Activated T-helper 1 cell treated with Interleukin-2 at 50 U/mL for 16 hours (primary cell): ENCODE data around the gene RPL3.

Experiments
- DNase-seq: peaks from one replicate; pipeline ENCODE4 v3.0.0-alpha.2; 2020; ENCODE audit warnings: low read depth

Gene RPL3

DNA sequence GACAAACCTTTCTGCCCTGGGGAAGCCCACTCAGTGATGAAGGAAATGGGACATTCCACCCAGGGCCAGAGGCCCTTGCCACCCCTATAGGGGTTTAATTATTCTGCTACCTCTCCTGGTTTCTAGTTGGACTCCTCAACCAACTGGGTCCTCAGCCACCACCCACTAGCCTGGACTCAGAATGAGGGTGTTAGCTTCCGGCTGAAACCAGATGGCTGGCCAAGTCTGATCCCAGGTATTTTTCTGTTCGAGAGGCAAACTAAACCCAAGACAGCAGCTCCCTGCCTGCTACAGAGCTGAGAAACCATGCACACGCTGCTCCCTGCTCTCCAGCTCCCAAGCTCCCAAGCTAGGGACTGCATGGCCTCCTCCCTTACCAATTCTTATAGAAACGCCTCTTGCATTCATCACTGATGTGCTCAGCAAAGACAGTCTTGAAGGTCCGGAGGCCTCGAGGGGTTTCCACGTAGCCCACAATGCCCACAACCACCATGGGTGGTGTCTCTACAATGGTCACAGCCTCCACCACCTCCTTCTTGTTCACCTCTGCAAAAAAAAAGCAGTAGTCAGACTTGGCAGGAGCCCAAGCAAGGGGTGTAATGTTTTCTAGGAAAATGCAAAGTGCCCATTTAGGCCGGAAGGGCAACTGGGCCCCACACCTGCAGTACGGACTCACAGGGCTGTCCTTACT lies 2.2 kb downstream of the RPL3 start:
- no peak for DNase-seq

- DNase-seq = peak; percentile 60
Measured at GRCh38 chr22:39316440-39317083, 2.9 kb downstream of the RPL3 start.

DNA sequence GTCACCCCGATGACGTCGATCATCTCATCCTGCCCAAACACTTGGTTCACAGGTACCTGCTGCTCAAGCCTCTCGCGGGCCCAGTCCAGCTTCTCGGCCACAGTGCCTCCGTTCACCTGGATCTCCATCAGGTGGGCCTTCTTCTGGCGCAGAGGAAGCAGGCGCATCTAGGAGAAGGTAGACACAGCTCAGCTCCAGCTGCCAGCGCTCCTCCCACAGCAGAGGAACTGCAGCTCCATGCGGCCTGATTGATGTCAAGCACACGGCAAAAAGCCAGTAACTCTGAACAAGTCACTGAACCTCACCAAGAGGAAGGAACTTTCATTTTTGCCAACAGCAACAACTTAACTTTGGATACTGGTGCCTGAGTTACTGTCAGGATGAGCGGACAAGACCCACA lies 4.0 kb downstream of the RPL3 start:
- no peak for DNase-seq

DNA sequence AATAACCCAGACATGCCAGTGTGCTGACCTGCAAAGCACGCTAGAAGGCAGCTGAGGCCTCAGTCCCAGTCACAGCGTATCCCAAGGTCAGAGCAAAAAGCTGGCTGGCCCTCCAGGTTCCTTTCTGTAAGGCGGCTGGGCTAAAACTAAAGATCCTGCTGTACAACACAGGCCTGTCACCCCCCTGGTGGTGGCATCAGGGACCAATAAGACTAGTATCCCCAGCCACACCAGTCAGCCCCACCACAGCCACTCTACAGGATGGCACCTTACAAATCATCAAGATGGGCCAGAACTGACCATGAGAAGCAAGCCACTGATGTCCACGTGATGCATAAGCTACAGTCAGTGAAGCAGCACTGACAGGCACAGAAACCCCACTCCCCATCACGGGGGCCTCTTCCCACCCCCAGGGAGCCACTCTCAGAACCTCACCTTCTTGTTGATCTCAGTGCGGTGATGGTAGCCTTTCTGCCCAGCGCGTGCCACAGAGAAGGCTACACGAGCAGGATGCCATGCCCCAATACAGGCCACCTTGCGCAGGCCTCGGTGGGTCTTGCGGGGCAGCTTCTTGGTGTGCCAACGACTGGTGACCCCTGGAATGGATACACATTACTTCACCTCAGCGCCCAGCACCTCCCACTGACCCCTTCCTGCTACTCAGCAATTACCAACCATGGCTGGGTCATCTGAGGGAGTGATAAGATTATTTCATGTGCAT lies 5.0 kb downstream of the RPL3 start:
- DNase-seq = no peak

DNA sequence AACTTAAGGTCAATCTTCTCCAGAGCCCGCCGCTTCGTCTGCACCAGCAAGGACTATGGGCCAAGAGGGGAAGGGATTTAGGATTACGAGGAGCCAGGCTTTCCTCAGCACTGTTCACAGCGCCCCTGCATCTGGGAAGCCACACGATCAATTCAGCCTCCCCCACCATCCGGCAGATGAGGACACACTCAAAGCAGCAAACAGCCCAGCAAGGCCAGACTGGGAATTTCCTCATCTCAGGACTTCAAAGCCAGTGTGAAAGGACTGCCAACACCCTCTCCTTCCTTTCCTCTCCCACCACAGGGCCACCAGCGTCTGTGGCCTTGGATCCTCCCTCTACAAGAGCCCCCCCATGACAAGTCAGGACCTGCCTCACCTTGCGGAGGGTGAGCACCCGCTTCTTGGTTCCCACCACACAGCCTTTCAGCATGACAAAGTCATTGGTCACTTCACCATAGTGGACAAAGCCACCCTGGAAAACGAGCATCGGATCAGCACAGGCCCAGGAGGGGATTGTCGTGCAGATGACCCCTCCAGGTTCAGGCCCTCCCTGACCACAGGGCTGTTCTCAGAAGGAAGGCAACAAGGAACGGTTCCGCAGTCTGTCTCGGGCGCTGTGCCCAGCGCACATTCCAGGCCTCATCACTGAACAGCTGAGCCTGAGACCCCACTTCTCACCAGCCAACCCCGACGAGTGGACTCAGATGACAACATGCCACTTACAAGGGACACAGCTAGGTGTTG lies 6.0 kb downstream of the RPL3 start:
- DNase-seq = no peak

DNA sequence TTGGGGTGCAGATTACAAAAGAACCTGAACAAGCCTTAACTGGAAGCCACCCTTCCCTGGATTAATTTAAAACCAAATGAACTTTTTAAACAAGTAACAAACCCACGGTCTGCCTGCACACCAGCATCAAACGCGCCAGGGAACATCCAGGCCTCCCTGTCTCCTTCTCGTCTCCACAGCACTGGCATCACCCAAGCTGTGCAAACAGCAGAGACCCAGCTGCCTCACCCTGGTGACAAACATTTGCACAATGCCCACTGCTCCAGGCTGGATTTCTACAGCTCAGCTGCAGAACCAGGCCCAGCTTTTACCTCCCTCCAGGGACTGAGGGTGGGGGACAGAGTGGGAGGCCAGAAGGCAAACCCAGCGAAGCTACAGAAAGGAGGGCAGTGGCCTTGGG lies 7.0 kb downstream of the RPL3 start:
- DNase-seq = no peak

GRCh38 chr22:39311592-39312400 lies 7.6 kb downstream of the RPL3 start:
- no peak for DNase-seq

DNA sequence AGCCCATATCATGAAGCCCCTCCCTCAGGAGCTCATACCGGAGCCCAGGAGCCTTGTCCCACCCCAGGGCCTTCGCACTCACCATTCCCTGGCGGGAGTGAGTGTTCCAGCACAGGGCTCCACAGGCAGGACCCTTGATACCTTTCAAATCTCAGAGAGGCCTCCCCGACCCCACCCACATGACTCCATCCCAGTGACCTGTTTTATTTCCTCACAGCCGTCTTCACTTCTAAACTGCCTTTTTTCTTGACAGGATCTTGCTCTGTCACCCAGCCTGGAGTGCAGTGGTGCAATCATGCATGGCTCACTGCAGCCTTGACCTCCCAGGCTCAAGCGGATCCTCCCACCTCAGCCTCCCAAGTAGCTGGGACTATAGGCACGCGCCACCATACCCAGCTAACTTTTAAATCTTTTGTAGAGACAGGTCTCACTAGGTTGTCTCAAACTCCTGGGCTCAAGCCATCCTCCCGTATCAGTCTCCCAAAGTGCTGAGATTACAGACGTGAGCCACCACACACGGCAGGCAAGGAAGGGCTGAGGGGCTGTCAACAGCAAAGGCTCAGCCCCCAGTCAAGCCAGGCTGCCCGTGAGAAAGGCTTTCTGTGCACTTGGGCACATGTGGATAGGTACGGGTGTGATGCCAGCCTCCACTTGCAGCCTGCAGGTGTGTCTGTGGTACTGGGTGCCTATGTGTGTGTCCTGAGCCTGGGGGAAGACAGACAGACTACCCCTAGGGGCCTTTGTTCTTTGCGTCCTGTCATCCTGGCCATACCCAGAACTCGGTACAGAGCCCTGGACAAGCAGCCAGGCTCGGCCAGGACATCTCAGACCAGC lies 9.3 kb downstream of the RPL3 start:
- no peak for DNase-seq

GRCh38 chr22:39309364-39309861 lies 10.0 kb downstream of the RPL3 start:
- no peak for DNase-seq

- DNase-seq = no peak
Measured at GRCh38 chr22:39308614-39309363, 10.6 kb downstream of the RPL3 start.

GRCh38 chr22:39306456-39307361 lies 12.7 kb downstream of the RPL3 start:
- peak; percentile 39 for DNase-seq

- DNase-seq = no peak
Measured at GRCh38 chr22:39303892-39304671, 15.3 kb downstream of the RPL3 start.

GRCh38 chr22:39303358-39303757 lies 16.1 kb downstream of the RPL3 start:
- no peak for DNase-seq

- no peak for DNase-seq
Measured at GRCh38 chr22:39302431-39302960, 16.9 kb downstream of the RPL3 start.

- no peak for DNase-seq
Measured at GRCh38 chr22:39301926-39302325, 17.5 kb downstream of the RPL3 start.

GRCh38 chr22:39301108-39301507 lies 18.3 kb downstream of the RPL3 start:
- DNase-seq = no peak

DNA sequence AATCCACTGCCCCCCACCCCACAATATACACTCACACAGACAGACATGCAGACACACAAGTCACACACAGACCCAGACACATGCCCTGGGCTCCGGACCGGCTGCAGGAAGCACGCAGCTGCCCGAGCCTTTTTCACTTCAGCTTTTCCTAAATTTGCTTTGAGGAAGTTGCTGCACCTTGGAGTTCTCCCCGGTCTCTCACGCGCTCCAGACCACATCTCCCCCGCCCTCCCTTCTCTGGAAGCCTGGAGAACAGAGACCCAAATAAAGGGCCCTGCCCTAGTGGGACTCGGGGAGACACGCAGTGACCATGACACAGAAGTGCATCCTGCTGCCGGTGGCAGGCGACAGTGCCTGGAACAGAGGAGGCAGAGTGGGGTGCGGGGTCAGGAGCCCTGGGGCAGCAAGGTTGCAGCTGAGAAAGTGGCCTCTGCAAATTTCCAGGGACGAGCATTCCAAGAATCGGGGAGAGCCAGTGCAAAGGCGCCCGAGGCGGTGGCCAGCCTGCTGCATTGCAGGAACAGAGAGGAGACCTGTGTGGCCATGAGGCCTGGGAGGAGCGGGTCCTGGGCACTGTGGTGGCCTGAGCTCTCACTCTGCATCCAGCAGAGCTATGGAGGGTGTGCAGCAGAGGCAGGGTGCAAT lies 19.1 kb downstream of the RPL3 start:
- DNase-seq = no peak
